GM23248 (cell line): ENCODE results near the gene HOXD12.
A peak's percentile ranks its signal among the peaks of the same experiment; 100 is the strongest.

Source experiments
- EZH2 ChIP-seq: fragments of 200-600 bp; sonication (generic); IDR thresholded peaks from 2 replicates; pipeline ENCODE4 v1.6.1; 2018; ENCODE audit warnings: antibody characterized with exemption, mild to moderate bottlenecking; ENCODE audit not compliant: insufficient read depth, poor library complexity, severe bottlenecking
- EZH2phosphoT487 ChIP-seq: fragments of 200-600 bp; sonication (generic); IDR thresholded peaks from 2 replicates; pipeline ENCODE4 v1.6.1; 2018; ENCODE audit warnings: antibody characterized with exemption, moderate library complexity, mild to moderate bottlenecking, low read depth; ENCODE audit not compliant: insufficient read depth

- TF ChIP-seq EZH2phosphoT487: peak; percentile 27; the same call in 1 of the 2 replicates
- TF ChIP-seq EZH2: peak; percentile 44
Observed at GRCh38 chr2:176088048-176088936, 11.3 kb upstream of the HOXD12 start.
